RPMI8226 (cell line): Measurements from ENCODE around the gene OR10G3.

Experiments used
- DNase-seq: peaks from one replicate; pipeline ENCODE4 v3.0.0-alpha.2; 2015

OR10G3 gene

DNA sequence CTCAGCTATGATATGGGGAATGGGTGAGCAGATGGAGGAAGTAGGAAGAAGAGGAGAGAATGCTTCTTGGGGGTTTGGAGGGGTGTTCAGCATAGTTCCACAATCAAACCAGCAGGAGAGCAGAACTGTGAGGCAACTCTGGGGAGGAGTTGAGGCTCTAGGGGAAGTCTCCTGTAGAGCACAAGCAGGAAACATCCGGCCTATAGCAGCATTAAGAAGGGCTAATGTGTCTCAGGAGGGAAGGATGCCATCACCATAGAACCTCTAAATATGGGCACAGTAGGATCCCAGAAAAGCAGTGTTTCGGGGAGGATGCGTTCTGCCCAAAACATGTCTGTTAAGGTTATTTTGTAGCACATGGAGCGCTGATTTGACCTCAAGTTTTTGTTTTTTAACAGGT is 45.3 kb downstream of the OR10G3 start:
- no peak for DNase-seq

DNA sequence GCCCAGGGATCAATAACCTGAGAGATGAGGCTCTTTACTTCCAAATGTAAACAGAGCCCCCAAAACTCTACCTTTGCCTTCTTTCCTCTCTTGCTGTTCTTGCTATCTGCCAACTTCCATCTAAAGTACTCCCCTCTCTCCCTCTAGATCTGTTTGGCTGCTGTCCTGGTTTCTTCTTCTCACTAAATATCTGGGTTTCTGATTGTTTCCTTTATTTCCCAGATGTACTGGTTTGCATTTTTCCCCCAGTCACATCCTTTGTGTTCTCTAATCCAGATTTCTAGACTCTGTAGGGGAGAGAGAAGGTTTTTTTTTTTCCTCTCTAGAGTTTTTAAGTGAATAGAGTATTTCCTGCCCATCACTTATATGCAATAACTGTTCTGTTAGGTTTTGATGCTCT is 46.6 kb downstream of the OR10G3 start:
- DNase-seq: no peak

DNA sequence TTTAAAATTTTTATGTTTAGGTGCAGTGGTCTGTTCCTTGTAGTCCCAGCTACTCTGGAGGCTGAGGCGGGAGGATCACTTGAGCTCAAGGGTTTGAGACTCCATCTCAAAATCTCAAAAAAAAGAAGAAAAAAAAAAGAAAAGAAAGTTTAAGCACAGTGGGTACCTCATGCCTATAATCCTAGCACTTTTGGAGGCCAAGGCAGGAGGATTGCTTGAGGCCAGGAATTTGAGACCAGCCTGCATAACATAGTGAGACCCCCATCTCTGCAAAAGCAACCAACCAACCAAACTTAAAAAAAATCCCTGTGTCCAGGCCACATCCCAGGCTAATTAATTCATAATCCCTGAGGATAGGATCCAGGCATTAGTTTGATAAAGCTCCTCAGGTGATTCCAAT is 50.4 kb downstream of the OR10G3 start:
- DNase-seq: no peak

DNA sequence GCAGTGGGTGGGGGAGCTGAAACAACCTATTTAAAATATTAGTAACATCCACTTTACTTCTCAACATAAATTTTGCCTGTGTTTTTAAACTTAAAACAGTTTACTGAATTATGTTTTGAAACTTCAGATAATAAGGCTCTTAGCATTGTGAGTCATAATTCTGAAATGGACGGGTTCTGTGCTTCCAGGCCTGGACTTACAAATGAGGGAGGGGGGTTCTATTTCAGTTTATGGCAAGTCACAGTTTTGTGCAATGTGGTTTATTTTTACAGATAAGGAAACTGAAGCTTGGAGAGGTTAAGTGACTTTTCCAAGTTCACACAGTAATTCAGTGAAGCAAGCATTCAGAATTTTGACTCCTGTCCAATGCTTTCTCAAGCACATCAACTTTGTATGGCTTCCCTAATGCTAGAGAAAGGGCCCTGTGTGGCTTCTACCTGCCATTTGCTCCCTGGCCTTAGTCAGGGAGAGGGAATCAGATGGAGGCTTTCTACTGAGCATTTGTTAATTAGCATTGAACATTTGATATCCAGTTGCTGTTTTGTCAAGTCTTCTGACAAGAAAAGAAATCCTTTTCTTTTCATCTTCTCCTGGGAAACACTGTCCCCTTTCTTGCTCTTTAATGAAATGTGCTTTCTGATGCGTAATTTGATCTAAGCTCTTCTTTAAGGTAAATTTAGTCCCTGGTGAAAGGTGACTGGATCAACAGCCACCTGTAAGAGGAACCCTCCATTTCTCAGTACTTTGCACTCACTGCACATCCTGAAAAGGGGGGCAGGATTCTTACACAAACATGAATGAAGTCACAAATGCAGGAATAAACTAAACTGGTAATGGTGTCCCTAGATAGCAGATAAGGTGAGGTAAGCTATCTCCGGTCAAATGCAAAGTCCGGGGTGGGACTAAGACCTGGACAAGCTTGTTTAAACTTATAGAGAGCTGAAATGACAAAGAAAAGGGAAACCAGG is 51.2 kb downstream of the OR10G3 start:
- no peak for DNase-seq

DNA sequence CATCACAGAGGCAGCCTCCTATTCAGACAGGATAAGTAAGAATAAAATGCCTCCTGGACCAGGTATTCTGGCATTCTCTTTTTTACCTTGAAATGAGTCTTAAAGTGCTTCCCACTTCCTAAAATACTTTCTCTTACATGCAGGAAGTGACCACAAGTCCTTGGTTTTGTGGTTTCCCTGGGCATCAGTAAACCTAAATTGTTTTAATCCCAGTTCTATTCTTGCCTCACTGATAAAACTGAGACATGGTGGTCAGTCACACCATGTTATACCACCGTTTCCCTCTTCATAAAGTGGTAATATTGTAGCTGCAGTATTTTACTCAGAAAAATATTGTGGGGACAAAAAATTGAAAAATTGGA is 52.6 kb downstream of the OR10G3 start:
- DNase-seq: no peak

DNA sequence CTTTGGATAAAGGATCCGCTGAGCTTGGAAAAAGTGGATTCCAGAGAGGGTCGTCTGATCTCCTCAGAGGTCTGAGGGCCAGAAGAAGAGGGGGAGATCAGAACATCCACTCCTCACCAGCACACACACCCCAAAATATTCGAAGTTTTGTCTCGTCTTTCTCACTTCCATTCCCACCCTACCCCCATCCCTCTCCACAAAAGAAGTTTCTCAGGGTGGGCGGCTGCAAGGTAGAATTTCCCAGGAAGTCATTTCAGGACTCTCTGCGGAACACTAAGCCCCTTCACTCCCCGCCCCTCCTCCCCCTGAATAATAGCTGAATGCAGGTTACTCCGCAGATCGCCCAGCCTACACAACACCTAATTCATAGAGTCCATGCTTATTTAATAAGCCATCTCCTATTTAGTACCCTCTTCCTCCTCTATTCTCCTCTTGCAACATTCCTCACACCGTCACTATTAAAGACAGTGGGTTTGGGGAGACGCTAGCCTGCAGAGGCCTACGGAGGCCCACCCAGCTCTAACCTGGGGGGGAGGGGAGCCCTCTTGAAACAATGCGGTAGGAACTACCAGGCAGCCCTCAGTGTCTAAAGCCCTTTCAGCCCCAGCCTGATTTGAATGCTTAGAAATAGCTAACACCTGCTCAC is 53.1 kb downstream of the OR10G3 start:
- DNase-seq: no peak

DNA sequence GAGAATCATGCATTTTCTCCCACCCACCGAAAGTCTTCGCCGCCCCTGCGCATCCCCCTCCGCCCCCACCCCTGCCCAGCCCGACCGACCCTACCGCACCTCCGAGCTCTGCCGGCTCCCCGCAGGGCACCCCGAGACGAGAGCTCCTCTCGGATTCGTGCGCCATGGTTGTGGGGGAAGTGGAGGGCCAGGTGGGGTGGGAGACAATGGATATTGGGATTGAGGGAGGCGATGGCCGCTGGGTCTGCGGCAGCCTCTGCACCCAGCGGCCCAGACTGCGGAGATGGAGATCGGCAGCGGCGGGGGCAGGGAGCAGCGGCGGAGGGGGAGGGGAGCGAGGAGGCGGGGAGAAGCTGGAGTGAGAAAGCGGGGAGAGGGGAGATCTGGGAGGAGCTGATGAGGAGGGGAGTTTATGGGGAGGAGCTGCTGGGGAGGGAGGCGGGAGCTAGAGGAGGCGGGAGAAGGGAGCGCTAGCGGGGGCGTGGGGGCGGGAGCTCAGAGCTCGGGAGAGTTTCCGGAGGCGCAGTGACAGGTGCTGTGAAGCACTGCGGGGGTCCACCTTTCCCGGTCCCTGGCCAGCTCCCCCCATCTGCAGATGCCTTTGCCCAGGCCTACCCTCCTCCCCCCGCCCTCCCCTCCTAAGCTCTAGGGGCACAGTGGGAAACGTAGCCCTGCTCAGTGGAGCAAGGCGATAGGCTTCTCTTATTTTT is 53.8 kb downstream of the OR10G3 start, which contains the start of gene SALL2:
Gene SALL2 (minus strand): TSS at position 385 of the 710 bp plus-strand sequence. CDS start 219 bp downstream, at position 166.
- no peak for DNase-seq

DNA sequence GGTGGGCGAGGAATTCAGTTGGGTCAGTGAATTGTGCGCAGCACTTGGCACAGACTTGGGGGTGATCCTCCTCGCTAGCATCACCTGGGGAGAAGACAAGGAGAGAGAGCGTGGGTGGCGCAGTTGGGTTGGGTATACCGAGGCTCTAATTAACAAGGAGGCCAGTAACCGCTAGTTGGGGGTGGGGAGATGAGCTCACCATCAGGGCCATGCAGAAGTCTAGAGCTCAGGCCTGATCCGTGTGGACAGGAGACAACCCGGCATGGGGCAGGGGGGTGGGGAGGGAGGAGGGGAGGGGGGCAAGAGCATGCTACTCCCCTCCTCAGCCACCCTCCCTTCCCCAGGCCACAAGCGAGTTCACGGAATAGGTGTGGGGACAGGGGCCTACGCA is 54.3 kb downstream of the OR10G3 start:
- DNase-seq: no peak

DNA sequence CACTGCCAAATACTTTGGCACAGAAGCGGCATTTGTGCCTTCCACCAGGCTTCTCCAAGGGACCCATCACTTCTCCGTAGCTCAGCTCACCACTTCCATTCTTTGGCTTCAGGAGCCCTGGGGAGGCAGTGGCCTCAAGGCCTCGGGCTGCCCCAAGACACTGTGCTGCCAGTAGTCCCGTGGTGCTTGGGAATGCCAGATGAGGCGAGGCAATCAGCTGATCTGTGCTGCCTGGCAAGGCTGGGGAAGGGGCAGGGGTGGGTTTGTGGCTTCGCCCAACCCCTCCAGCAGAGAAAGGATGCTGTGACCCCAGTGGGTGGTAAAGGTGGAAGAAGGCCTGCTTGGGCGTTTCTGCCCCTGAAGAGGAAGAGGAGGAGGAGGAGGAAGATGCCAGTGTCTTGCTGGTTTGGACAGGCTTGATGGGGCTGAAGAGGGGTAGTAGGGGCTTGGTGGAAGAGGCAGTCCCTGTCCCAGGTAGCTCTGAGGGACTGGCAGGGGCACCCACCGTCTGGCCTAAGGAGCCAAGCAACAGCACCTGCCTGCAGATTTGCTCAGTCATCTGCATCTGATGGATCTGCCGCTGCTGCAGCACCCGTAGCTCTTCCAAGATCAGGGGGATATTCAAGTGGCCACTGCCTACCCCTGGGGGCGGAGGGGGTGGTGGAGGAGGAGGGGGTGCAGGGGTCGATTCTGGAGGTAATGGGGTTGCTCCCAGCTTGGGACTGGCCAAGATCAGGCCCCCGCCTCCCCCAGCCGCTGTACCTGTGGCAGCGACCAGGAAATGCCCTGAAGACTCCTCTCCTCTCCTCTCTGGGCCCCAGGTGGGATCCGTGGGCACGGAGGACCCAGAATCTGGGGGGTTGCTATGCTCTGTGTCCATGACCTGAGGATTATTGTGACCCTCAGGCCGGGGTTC is 55.0 kb downstream of the OR10G3 start:
- no peak for DNase-seq

DNA sequence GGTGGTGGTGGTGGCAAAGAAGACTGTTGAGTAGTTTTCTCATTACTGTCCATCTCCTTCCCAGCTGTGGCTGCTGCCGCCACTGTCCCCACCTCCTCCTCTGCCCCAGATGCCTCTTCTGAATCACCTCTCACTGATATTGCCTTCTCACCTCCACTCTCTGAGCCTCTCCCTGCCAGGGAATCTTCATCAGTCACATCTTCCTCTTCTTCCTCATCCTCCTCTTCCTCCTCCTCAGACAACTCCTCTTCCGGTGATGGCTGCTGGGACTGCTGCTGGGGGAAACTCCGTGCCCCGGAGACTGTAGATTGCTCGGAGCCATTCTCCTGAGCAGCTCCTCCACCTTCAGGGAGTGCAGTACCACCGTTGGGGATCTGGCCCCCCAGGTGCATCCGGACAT is 56.7 kb downstream of the OR10G3 start:
- no peak for DNase-seq

DNA sequence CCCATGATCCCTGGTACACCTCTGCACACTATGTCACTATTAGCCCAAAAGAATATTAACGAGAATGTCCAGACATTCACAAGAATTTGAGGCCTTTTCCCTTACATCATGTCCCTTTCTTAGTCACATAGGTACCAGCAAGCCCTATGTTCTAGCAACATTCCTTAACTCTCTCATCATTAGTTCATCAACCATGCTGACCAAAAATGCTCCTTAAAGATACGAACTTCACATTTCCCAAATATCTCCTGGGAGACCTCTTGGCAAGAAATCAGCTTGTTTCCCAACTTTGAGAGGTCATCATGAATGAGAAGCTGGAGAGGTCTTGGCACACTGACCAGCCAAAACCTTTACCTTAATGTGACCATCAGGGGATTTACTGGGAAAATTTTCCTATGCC is 58.4 kb downstream of the OR10G3 start:
- no peak for DNase-seq

DNA sequence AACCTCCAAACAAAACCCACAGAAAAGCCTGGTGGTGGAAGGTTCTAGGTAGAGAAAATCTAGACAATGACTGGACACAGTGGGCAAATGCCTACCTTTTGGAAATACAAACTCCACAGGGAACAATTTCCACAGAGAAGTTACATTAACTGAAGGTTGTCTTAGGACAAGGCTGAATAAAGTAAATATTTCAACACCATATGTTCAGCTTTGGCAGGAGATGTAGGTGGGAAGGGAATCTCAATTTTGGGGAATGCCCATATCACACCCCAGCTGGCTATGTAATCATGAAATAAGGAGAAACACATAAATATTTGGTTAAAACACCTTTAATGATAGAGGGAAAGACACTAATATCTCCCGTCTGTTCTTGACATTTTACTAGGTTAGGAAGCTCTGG is 59.1 kb downstream of the OR10G3 start:
- DNase-seq: no peak

DNA sequence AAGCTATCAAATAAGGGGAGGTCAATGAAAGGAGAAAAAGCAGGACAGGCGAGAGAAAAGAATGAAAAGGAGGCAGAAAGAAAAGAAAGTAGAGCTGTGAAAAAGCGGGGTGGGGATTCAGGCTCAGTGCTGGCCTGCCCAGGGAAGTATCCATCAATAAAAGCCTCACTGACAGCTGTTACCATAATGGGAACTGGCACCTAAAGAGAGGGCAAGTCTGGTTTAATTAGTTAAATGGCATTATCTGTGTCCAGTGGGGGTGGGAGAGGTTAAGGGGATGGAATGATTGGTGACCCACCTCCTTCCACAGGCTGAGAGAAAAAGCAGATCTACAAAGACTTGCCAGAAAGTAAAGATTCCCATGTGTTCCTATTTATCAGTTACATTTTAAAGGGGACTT is 61.2 kb downstream of the OR10G3 start:
- DNase-seq: no peak
